Brain pericyte (primary cell): ENCODE data around the gene POLR3K.
"Not testable (repeated sequence)": the region's sequence is repeated elsewhere in the genome, so short reads cannot be mapped to it uniquely, and the experiment has no call there.

ENCODE experiments used
- DNase-seq: peaks from one replicate; pipeline ENCODE4 v3.0.0-alpha.2; 2012; ENCODE audit warnings: low read depth, low spot score

Gene POLR3K

DNA sequence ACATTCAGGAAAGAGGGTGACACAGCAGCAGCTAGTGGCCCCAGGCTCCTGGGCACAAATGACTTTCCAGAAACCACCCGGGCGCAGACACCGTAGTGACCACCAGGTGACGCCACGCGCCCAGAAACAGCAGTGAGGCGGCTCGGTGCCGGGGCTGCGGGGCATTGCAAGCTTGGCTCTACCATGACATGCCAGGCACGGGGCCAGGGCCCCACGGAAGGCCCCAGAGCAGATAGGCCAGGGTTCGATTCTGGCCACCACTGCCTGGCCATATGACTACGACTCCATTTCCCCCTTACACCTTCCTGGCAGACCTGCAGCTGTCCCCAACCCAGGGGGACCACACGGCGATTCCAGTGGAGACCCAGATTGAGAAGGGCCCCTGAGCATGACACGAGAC lies 12.3 kb upstream of the POLR3K start:
- no peak for DNase-seq

DNA sequence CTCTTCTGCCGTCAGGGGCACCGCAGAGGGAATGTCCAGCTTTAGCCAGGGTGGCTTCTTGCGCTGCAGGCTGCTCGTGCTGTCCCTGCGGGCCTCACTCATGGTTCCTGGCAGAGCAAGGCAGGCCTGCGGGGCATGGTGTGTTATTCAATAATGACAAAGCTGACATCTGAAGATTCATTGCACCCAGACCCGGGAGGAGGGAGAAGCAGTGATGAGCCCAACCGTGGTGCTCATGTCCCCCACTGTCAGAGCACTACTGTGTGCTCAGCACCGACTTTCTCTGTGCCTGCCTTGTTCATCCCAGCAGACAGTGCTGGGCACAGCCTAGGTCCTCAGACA lies 11.5 kb upstream of the POLR3K start:
- DNase-seq: no peak

DNA sequence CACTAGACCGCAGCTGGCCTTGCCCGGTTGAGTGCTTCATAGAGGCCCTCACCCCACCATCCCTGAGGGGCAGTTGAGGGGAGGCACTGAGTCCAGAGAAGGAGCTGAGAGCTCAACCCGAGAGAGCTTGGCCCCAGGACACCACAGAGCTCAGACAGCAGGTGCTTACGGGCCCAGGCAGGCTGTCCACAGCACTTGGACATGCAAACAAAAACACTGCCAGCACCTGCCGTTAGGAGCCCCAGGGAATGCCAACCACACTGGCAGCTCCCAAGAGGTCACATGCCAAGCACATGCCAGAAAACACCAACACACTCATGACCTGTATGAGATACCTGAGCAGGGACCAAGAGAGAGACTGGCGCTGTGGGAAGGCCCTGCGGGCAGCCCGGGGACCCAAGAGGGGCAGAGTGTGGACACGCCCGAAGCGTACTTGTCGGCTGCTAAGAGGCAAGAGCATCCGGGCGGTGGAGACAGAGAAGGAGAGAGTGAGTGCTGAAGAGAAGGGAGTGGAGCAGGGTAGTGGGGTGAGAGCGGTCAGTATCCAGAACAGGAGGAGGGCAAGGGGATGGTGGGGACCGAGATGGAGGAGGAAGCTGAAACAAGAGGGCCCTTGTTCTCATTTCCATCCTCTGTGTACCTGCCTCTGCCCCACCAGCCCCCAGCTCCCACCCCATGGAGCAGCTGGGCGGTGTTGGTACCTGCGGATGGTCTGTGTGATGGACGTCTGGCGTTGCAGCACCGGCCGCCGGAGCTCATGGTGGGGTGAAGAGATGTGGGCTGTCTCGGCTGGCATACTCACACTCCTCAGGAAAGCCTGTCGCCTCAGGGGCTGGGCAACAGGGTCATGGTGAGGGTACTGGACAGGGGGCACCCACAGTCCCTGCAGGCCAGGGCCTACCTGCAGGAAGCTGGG lies 10.8 kb upstream of the POLR3K start:
- DNase-seq: no peak

DNA sequence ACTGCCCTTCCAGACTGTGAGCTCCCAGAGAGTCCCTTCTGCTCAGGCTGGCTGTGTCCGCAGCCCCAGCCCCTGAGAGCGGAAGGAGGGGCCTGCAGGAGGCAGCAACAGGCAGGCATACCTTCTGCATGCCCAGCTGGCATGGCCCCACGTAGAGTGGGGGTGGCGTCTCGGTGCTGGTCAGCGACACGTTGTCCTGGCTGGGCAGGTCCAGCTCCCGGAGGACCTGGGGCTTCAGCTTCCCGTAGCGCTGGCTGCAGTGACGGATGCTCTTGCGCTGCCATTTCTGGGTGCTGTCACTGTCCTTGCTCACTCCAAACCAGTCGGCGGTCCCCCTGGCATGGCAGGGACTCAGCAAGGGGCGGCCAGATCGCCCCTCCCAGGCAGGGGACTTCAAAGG lies 10.1 kb upstream of the POLR3K start:
- DNase-seq: no peak

DNA sequence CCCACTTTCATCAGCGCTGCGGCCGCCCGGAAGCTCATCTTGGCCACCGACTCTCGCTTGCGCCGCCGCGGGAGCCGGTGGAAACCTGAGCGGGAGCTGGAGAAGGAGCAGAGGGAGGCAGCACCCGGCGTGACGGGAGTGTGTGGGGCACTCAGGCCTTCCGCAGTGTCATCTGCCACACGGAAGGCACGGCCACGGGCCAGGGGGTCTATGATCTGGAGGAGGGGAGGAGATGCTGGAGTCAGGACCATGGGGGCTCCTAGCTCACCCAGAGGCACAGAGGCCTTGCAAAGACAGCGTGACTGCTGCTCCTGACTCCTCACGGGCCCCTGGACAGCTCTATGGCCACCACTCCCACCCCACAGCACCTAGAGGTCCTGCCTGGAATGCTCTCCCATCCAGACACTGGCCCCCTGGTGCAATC lies 9.6 kb upstream of the POLR3K start:
- no peak for DNase-seq

DNA sequence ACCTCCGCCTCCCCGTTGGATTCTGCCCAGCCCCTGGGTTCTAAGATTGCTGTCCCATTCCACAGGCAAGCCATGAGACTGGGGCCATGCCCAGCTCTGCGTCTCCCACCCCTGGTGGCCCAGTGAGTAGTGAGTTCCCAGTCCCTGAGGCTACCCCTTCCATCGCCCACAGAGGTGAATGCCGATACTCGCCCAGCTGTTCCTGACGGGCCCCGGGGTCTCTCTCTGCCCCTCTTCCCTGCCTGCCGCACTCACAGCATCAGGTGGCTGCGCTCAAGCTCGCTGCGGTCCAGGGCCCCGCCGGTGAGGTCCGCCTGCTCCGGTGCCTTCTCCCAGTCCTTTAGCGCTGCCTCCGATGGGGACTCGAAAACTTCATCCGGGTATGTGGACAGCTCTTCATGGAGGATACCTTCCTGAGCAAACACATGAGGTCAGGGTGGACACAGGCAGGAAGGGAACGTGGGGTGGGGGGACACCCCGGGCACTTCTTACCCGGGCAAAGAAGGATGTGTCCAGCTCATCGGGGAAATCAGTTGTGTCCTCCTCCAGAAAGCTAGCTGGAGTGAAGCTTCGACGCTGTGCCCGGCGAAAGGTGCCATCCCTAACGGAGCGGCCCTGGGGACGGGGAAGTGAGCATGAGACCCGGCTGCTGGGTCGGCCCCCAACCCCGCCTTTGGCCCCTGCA lies 9.0 kb upstream of the POLR3K start:
- DNase-seq: no peak

DNA sequence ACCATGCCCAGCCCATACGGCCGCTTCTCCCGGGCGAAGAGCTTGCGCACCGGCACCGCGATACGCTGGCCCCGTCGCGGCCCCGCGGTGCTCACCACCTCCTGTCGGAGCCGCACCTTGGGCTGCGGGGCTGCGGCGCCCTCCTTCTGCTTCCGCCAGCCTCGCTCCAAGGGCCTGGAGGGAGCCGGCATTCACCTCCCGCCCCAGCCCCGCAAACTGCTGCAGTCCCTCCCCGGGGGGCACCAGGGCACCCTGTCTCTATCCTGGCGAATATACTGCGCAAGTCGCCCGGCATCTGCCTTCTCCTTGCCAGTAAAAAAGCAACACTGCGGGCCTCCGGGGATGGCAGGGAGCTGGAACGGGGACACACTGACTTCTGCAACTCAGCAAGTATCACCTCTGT lies 8.5 kb upstream of the POLR3K start:
- no peak for DNase-seq

DNA sequence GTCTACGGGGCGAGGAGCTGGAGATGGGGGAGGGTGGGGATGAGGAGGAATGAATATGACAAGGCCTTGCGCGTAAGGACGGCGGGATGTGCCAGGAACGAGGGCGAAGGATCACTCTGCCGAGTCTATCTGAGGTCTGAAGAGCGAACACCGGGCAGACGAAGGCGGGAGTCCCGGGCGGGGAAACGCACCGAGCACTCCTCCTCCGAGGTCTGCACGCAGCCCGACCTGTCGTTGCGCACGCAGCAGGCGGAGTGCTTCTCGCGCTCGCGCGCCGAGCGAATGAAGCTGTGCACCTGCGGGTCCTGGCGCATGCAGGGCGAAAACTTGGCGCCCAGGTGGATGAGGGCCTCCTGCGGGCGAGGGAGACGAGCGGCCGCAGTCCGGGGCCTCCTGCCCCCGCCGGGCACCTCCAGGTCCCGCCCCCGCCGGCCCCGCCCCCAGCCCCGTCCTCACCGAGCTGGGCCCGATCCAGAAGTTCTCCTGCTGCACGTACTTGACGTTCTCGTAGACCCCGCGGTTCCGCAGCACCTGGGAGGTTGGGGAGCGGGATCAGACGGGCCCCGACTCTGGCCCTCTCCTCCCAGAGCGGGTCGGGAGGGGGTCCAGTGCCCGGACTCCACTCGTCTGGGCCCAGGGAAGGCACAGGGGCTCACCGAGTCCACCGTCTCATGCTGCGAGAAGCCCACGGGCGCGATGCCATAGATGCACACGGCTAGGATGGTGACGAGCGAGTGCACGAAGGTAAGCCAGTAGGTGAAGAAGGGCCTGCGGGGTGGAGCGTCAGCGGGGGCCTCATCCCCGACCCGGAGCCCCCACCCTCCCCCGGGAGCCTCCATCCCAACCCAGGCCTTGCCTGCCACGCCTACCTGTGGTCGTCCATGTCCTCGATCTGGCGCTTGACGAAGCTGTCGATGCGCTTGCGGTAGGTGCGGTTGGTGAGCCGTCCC lies 7.8 kb upstream of the POLR3K start:
- DNase-seq: no peak

DNA sequence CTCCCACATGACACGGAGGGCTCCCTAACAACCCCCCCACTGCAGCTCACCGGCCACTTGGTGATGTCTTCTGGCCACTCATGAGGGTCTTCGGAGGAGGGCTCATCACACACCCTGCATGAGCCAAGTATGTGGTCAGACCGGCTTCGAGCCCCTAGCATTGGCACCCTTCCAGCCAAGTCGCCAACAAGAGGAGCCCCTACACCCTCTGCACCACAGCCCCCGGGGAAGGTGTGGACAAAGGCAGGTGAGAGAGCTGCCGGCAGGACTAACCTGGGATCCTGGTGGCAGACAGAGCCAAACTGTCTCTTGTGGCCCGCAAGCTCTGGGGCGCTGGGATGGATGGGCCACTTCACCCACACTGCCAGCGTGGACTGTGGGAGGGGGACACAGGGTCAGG lies 6.8 kb upstream of the POLR3K start:
- no peak for DNase-seq

DNA sequence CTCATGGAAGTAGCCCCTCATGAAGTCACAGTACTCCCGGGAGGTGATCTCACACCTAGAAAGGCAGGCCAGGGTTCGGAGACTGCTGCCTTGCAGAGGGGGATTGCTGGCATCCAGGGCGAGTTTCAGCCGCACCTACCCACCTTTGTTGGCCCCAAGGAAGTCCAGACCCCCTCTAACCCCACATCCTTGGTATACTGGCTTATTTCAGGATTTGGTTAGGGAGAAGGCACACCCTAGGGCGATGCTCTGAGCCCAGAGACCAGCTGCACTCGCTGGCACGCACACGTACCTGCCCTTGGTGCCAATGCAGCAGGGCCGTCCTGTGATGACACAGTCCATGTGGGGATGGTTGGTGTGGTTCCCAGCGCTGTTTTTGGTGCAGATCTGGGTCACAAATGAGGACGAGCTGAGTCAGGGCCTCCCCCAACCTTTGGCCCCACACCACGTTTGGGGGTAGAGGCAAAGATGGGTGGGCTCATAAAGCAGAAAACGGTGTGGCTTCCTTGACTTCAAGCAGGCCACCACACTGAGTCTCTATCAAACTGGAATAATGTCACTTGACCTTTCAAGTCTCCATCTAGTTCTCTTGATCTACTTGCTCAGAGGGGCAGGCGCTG lies 6.1 kb upstream of the POLR3K start:
- DNase-seq: no peak

DNA sequence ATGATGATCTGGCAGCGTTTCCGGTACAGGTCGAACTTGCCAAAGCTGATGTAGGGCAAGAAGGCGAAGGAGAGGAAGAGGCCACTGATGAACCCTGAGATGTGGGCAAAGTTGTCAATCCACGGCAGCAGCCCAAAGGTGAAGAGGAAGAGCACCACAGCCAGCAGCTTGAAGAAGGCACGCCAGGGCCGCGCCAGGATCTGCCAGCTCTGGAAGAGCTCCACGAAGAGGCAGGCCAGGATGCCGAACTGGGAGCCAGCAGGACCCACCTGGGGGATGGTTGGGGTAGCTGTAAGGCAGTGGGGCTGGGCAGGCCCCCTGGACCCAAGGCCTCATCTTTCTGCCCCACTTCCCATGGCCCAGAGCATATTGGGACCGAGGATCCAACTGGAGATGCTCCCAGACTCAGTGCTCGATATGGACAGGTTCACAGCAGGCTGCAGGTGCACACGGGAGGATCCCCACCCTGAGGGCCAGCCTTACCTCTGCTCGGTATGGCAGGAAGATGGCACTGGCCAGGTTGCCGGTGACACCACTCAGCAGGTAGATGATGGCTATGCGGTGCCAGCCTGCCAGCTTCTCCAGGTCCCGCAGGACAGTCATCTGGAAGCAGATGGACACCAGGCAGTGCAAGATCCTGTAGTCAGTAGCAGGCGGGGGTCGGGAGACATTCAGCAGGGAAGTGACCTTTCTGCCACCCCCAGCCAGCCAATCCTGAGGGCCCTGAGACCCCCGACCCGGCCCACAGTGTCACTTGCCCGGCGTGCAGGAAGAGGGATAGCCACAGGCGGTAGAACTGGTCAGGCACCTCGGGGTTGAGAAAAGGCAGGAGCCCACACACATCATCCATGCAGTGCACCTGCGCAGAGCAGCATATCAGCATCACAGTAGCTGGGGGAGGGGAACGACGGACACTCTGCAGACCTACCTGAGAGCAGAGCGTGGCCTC lies 5.4 kb upstream of the POLR3K start:
- no peak for DNase-seq

DNA sequence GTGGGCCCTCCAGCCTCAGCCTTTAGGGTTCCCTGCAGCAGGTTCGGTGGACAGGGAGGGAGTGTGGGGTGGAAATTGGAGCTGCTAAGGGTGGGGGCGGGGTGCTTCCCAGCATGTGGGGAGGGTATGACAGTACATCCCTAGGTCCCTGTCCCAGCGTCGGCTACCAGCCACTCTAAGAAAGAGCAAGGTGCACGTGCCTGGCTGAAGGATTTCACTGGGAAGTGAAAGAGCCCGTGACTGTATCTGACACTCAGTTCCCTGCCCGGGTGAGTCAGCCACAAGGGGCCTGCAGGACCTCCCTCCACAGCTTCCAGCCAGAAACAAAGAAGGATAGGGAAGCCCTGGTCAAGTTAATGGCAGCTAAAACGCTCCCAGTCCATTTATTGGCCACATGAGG lies 4.3 kb upstream of the POLR3K start:
- DNase-seq: no peak

DNA sequence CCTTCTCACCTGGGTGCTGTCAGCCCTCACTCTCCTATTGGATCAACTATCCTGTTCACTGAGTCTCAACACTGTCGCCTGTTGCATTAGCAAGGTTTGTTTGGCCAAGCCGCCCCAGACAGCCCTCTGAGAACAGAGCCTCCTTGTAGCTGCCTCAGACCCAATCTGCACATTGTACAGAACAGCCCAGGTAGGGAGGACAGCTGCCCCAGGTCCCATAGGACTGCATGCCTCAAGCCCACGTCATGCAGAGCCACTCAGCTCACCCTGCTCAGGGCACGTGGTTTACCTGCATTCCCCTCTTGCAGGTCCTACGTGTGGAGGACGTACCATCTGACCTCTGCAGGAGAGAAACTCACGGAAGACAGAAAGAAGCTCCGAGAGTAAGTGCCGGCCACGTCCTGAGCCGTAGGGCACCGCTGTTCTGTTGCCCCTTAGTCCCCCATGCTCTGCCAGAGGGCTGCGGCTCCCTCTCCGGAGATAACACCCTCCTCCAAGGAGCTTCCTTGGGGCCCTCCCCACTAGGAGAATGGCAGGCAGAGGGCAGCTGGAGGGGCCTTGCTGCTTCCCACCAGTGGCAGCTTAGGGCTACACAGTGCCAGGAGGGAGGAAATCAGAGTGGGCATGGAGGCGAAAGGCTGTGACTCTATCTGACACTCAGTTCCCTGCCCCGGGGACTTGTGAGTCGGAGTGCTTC lies 3.0 kb upstream of the POLR3K start:
- no peak for DNase-seq

DNA sequence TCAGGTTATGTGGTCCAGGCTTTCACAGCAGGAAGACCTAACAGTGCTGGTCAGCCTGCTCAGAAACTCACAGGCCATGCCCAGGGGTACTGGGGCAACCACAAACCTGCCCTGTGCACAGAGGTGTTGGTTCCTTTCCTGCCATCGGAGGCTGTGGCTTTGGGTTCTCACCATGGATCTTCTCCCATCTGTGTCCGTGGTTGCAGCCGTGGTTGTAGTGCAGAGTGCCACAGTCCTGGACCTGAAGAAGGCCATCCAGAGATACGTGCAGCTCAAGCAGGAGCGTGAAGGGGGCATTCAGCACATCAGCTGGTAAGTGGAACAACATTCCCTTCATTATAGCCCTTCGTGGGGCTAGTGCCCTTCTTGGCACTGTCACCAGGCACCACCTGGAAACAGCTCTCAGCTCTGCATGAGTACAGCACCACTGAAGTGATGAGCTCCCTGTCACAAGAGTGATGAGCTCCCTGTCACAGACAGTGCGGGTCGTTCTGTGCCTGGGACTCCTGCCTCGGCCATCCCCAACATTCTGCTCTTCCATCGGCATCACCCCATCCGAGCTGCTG lies 2.2 kb upstream of the POLR3K start:
- no peak for DNase-seq

DNA sequence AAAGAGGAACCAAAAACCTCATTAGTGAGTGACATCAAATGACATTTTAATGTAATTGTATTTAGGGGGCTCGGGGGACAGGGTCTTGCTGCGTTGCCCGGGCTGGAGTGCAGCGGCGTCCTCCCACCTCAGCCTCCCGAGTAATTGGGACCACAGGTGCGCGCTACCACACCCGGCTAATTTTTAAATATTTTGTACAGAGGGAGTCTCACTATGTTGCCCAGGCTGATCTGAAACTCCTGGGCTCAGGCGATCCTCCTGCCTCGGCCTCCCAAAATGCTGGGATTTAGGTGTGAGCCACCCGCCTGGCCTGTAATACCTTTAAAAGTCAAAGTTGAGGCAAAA lies 801 bp upstream of the POLR3K start:
- no peak for DNase-seq

DNA sequence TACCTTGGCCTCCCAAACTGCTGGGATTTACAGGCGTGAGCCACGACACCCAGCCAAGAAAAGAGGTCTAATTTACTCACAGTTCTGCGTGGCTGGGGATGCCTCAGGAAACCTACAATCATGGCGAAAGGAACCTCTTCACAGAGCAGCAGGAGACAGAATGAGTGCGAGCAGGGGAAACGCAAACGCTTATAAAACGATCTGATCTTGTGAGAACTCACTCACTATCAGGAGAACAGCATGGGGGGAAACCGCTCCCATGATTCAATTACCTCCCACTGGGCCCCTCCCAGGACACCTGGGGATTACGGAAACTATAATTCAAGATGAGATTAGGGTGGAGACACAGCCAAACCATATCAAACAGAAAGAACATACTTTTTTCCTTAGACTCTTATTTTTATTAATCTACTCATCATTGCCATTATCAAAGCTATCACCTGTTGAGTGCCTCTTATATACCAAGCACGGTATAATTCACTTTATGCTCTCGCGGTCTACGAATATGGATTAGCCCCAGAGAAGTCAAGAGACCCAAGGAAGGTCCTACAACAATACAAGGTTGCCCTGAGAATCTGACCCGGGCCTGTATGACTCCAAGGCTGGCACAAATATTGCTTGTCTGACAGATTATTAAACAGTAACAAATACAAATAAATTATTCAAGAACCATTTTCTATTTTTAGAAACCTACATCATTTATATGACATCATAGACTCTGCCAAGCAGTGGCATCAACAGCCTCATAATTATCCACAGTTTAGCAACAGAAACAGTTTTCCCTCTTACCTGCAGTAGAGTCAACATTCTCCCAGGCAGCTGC lies 2.4 kb downstream of the POLR3K start:
- no peak for DNase-seq

DNA sequence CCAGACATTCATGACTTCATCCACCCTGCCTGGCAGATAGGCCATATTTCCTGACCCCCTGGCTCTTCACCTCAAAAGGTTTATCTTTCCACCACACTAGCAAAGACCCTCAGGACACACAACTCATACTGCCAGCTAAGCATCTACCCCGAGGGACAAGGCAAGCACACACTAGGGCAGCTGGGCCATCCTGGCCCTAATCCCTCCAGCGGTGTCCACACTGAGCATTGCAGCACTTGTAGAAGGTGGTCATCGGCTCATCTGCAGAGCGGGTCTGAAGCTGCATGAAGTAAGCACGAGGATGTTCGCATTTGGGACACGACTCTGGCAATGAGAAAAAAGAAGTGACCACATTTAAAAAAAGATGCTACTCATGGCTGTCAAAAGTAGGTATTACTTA lies 6.2 kb downstream of the POLR3K start:
- DNase-seq: no peak

DNA sequence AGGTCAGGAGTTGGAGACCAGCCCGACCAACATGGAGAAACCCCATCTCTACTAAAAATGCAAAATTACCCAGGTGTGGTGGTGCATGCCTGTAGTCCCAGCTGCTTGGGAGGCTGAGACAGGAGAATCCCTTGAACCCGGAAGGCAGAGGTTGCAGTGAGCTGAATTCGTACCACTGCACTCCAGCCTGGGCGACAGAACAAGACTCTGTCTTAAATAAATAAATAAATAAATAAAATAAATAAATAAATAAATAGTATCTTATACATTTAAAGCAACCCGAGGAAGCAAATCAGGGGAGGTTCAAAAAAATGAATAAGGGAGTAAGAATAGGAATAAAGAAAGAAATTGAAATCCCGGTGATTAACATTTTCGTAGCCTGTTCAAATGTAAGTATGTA lies 6.9 kb downstream of the POLR3K start:
- not testable (repeated sequence) for DNase-seq

DNA sequence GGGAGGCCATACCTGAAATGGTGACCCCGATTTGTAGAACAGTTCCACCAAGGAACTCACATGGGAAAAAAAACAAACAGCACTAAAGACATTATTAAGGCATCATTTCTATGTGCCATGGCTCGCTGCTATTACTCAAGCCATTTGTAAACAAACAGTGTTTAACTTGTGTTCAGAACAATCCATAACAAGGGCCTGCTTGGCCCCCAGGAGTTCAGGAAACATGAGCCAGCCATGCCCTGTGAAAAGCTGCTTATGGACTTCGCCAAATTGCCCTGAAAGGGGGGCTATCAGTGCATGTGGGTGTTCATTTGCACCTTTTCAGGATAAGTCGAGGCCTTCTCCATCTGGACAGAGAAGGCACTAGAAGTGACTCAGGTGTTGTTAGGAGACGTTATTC lies 8.0 kb downstream of the POLR3K start:
- DNase-seq: no peak
